H9 (cell line): ENCODE results near the gene KIF16B. TPM values are rescaled to one million over a fixed set of nuclear protein-coding genes. Genes with fewer than 3 reads are reported as not detected.

ENCODE experiments used
- DNase-seq: peaks from one replicate; pipeline ENCODE4 v3.0.0-alpha.2; 2017
- H2AFZ ChIP-seq: one replicate; pipeline ENCODE4 v1.6.1; 2013; ENCODE audit warnings: mild to moderate bottlenecking, low read length, control low read depth, moderate library complexity
- H2AK5ac ChIP-seq: 2 replicates; pipeline ENCODE4 v1.6.1; 2013; ENCODE audit warnings: low read length, control low read depth, mixed read lengths; ENCODE audit not compliant: insufficient read length
- H2BK120ac ChIP-seq: one replicate; pipeline ENCODE4 v1.6.1; 2013; ENCODE audit warnings: low read depth, mild to moderate bottlenecking, low read length, control low read depth, inconsistent platforms; ENCODE audit not compliant: poor library complexity, severe bottlenecking
- H2BK12ac ChIP-seq: 2 replicates; pipeline ENCODE4 v1.6.1; 2013; ENCODE audit warnings: low read length, control low read depth, mixed read lengths, low read depth; ENCODE audit not compliant: insufficient read length
- H2BK15ac ChIP-seq: 2 replicates; pipeline ENCODE4 v1.6.1; 2013; ENCODE audit warnings: low read depth, low read length, control low read depth
- H2BK20ac ChIP-seq: one replicate; pipeline ENCODE4 v1.6.1; 2013; ENCODE audit warnings: low read depth, mild to moderate bottlenecking, low read length, control low read depth, inconsistent platforms; ENCODE audit not compliant: poor library complexity, severe bottlenecking
- H2BK5ac ChIP-seq: 2 replicates; pipeline ENCODE4 v1.6.1; 2013; ENCODE audit warnings: low read length, control low read depth, mixed read lengths; ENCODE audit not compliant: insufficient read length
- H3K14ac ChIP-seq: 2 replicates; pipeline ENCODE4 v1.6.1; 2013; ENCODE audit warnings: low read length, control low read depth; ENCODE audit not compliant: insufficient read depth
- H3K18ac ChIP-seq: 2 replicates; pipeline ENCODE4 v1.6.1; 2013; ENCODE audit warnings: low read depth, mild to moderate bottlenecking, mixed read lengths, low read length, control low read depth; ENCODE audit not compliant: insufficient read length
- H3K23ac ChIP-seq: 2 replicates; pipeline ENCODE4 v1.6.1; 2013; ENCODE audit warnings: low read length, control low read depth, mixed read lengths, low read depth; ENCODE audit not compliant: insufficient read length
- H3K23me2 ChIP-seq: 2 replicates; pipeline ENCODE4 v1.6.1; 2013; ENCODE audit warnings: low read depth, mild to moderate bottlenecking, mixed read lengths, low read length, control low read depth; ENCODE audit not compliant: insufficient read length, poor library complexity, severe bottlenecking
- H3K27ac ChIP-seq: 2 replicates; pipeline ENCODE4 v1.5.1; 2013; ENCODE audit warnings: low read length, control low read depth, mixed read lengths, low read depth; ENCODE audit not compliant: insufficient read length
- H3K27me3 ChIP-seq: 2 replicates; pipeline ENCODE4 v1.6.1; 2013; ENCODE audit warnings: low read length, control low read depth, inconsistent platforms; ENCODE audit not compliant: insufficient read depth
- H3K4ac ChIP-seq: 2 replicates; pipeline ENCODE4 v1.6.1; 2013; ENCODE audit warnings: low read depth, mild to moderate bottlenecking, control low read depth, inconsistent platforms, low read length, moderate library complexity
- H3K4me1 ChIP-seq: 2 replicates; pipeline ENCODE4 v1.6.1; 2013; ENCODE audit warnings: low read length, control low read depth, inconsistent platforms; ENCODE audit not compliant: insufficient read depth
- H3K4me2 ChIP-seq: 2 replicates; pipeline ENCODE4 v1.6.1; 2013; ENCODE audit warnings: low read length, control low read depth, mixed read lengths; ENCODE audit not compliant: insufficient read length, insufficient read depth
- H3K56ac ChIP-seq: 2 replicates; pipeline ENCODE4 v1.6.1; 2013; ENCODE audit warnings: low read depth, mild to moderate bottlenecking, mixed read lengths, low read length, control low read depth; ENCODE audit not compliant: insufficient read length
- H3K79me1 ChIP-seq: 2 replicates; pipeline ENCODE4 v1.6.1; 2013; ENCODE audit warnings: low read depth, mild to moderate bottlenecking, moderate library complexity, low read length, control low read depth, inconsistent platforms; ENCODE audit not compliant: insufficient read depth, poor library complexity, severe bottlenecking
- H3K79me2 ChIP-seq: 2 replicates; pipeline ENCODE4 v1.6.1; 2013; ENCODE audit warnings: low read length, control low read depth, inconsistent platforms; ENCODE audit not compliant: insufficient read depth
- H3K9ac ChIP-seq: 2 replicates; pipeline ENCODE4 v1.6.1; 2013; ENCODE audit warnings: low read length, control low read depth, mixed read lengths; ENCODE audit not compliant: insufficient read length; ENCODE audit errors: extremely low read depth
- H3K9me3 ChIP-seq: one replicate; pipeline ENCODE4 v1.6.1; 2013; ENCODE audit warnings: low read depth, low read length, inconsistent platforms; ENCODE audit not compliant: control insufficient read depth
- H3T11ph ChIP-seq: one replicate; pipeline ENCODE4 v1.6.1; 2013; ENCODE audit warnings: mild to moderate bottlenecking, low read length, control low read depth, inconsistent platforms
- H4K20me1 ChIP-seq: one replicate; pipeline ENCODE4 v1.6.1; 2013; ENCODE audit not compliant: control insufficient read depth, insufficient read length, insufficient read depth
- H4K5ac ChIP-seq: 2 replicates; pipeline ENCODE4 v1.6.1; 2013; ENCODE audit warnings: low read depth, mild to moderate bottlenecking, mixed read lengths, low read length, control low read depth; ENCODE audit not compliant: insufficient read length
- H4K8ac ChIP-seq: replicated peaks from 2 replicates; pipeline ENCODE4 v1.6.1; 2013; ENCODE audit warnings: low read length, control low read depth, mixed read lengths, low read depth; ENCODE audit not compliant: insufficient read length
- H4K91ac ChIP-seq: 2 replicates; pipeline ENCODE4 v1.6.1; 2013; ENCODE audit warnings: low read depth, mild to moderate bottlenecking, moderate library complexity, mixed read lengths, low read length, control low read depth; ENCODE audit not compliant: insufficient read length
- H3K27ac Mint-ChIP-seq, 3 experiments: 2 replicates in 2 of 3; 3 replicates in 1 of 3; pipeline ENCODE4 v1.8.0; 2020 to 2021; ENCODE audit warnings: mixed read lengths in 3 of 3, mild to moderate bottlenecking in 1 of 3, moderate library complexity in 1 of 3
- H3K27me3 Mint-ChIP-seq: 2 replicates; pipeline ENCODE4 v1.8.0; 2021; ENCODE audit warnings: low read depth, mild to moderate bottlenecking, moderate library complexity, mixed read lengths
- H3K36me3 Mint-ChIP-seq, 3 experiments: 2 replicates in 2 of 3; 3 replicates in 1 of 3; pipeline ENCODE4 v1.8.0; 2020 to 2021; ENCODE audit warnings: low read depth in 3 of 3, mixed read lengths in 3 of 3; ENCODE audit not compliant: insufficient read depth in 1 of 3
- H3K4me1 Mint-ChIP-seq, 2 experiments: 2 replicates each; pipeline ENCODE4 v1.8.0; 2020; ENCODE audit warnings: mixed read lengths in 2 of 2
- H3K4me3 Mint-ChIP-seq, 2 experiments: 2 replicates in 1 of 2; 3 replicates in 1 of 2; pipeline ENCODE4 v1.8.0; 2020 to 2021; ENCODE audit warnings: mild to moderate bottlenecking in 2 of 2, mixed read lengths in 2 of 2, moderate library complexity in 1 of 2
- H3K9me3 Mint-ChIP-seq, 2 experiments: 2 replicates in 1 of 2; 3 replicates in 1 of 2; pipeline ENCODE4 v1.8.0; 2020; ENCODE audit warnings: mild to moderate bottlenecking in 2 of 2, mixed read lengths in 2 of 2, moderate library complexity in 1 of 2
- WGBS: extraction: QIAGEN DNeasy Blood & Tissue Kit; methylation state at CpG from one replicate; pipeline ENCODE4 v1.1.7; 2013; ENCODE audit warnings: missing lambda C conversion rate, low lambda C conversion rate, mixed read lengths; ENCODE audit not compliant: insufficient read length; ENCODE audit errors: extremely low coverage; 5-methylcytosine and 5-hydroxymethylcytosine counted together
- total RNA-seq: library from RNA; stranded (reverse); gene quantifications from 2 replicates; pipeline ENCODE4 v1.2.1, GENCODE V29; 2021
- TF ChIP-seq, protein P1 (sequence below): fragments of 200-600 bp; sonication (generic); conservative IDR thresholded peaks from 3 replicates; pipeline ENCODE4 v1.8.0; 2021; ENCODE audit warnings: antibody characterized with exemption, mild to moderate bottlenecking

The KIF16B gene
- total RNA-seq, 1 experiment from 2014 or later: 7.4 TPM

DNA sequence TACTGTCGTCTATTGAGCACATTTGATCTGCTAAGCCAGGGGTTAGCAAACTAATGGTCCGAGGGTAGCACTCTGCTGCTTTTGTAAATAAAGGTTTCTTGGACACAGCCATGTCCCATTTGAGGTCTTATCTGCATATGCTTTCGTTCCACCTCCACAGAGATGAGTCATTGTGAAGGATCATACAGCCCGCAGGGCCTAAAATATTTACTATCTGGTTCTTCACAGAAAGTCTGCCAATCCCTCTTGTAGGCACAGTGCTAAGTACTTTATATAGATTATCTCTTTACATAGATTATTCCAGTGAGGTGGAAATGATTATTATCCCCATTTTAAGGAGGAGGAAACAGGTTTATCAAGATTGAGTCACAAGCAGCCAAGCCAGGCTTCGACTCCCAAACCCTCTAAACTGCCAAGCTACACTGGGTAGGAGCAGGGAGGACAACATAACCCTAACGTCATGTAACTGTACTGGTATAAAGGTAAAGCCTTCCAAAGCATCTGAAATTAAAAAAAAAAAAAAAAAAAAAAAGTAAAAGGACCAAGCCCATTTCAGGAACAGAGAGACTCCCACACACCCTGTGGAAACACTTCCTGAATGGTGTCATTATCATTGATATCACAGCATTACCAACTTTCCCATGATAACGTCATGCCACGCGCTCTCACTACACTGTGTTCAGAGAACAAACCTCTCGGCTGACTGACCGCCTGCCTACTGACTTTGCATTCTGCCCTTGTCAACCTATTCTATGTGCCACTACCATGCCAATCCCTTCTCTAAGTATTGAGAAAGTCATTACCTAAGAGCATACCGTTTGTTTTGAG is 101.0 kb downstream of the KIF16B start:
- no peaks in the 10 kb centered on the region for H3K79me1 ChIP-seq
- no peak overlapping the region for H2AFZ ChIP-seq
- H2BK15ac ChIP-seq: no peak overlapping the region
- no peak overlapping the region for H3K4me3 Mint-ChIP-seq
- no peak overlapping the region for H3K56ac ChIP-seq
- H4K8ac ChIP-seq: no peak overlapping the region
- H3K9ac ChIP-seq: no peak overlapping the region
- H3K4ac ChIP-seq: no peak overlapping the region
- H3K36me3 Mint-ChIP-seq: peaks cover 3 to 19% (median 13%) of the 10 kb centered on the region in 3 experiments; a peak in 6 of 7 replicates
- H2BK5ac ChIP-seq: no peak overlapping the region
- no peaks in the 10 kb centered on the region for H4K20me1 ChIP-seq
- no peaks in the 10 kb centered on the region for H3K23me2 ChIP-seq
- no peak overlapping the region for H3K18ac ChIP-seq
- no peak overlapping the region for H4K5ac ChIP-seq
- TF ChIP-seq, protein P1, sequence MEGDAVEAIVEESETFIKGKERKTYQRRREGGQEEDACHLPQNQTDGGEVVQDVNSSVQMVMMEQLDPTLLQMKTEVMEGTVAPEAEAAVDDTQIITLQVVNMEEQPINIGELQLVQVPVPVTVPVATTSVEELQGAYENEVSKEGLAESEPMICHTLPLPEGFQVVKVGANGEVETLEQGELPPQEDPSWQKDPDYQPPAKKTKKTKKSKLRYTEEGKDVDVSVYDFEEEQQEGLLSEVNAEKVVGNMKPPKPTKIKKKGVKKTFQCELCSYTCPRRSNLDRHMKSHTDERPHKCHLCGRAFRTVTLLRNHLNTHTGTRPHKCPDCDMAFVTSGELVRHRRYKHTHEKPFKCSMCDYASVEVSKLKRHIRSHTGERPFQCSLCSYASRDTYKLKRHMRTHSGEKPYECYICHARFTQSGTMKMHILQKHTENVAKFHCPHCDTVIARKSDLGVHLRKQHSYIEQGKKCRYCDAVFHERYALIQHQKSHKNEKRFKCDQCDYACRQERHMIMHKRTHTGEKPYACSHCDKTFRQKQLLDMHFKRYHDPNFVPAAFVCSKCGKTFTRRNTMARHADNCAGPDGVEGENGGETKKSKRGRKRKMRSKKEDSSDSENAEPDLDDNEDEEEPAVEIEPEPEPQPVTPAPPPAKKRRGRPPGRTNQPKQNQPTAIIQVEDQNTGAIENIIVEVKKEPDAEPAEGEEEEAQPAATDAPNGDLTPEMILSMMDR: no peak
- WGBS: no CpG with 5 or more reads among the region's 12 CpGs
- peaks cover 5 to 8% of the 10 kb centered on the region in 2 experiments for H3K4me1 Mint-ChIP-seq
- H3K27ac Mint-ChIP-seq: no peak overlapping the region
- no peak overlapping the region for H3K4me2 ChIP-seq
- no peaks in the 10 kb centered on the region for H3K79me2 ChIP-seq
- H3K9me3 ChIP-seq: no peaks in the 10 kb centered on the region
- no peak overlapping the region for H2AK5ac ChIP-seq
- H3K23ac ChIP-seq: no peak overlapping the region
- H3K4me1 ChIP-seq: no peaks in the 10 kb centered on the region
- no peak overlapping the region for H2BK12ac ChIP-seq
- no peak for DNase-seq
- H3K14ac ChIP-seq: no peak overlapping the region
- no peak overlapping the region for H3T11ph ChIP-seq
- no peaks in the 10 kb centered on the region for H3K27me3 Mint-ChIP-seq
- H3K9me3 Mint-ChIP-seq: peaks cover 0 to 5% of the 10 kb centered on the region in 2 experiments; a peak in 3 of 5 replicates
- H4K91ac ChIP-seq: no peak overlapping the region
- no peak overlapping the region for H2BK120ac ChIP-seq
- no peak overlapping the region for H2BK20ac ChIP-seq
- H3K27me3 ChIP-seq: no peaks in the 10 kb centered on the region
- no peak overlapping the region for H3K27ac ChIP-seq
